GM12878 (cell line): Measurements from ENCODE around the gene ZNF451. TPM values are rescaled to one million over a fixed set of nuclear protein-coding genes. Genes with fewer than 3 reads are reported as not detected.

Experiments used
- BRCA1 ChIP-seq: IDR thresholded peaks from 2 replicates; pipeline ENCODE4 v1.6.1; 2011; ENCODE audit warnings: low read depth, low read length, improper control_type of control experiment
- CHD2 ChIP-seq: IDR thresholded peaks from 2 replicates; pipeline ENCODE4 v1.6.1; 2011; ENCODE audit warnings: low read depth, low read length, improper control_type of control experiment, borderline replicate concordance
- CHD4 ChIP-seq: fragments of 200-600 bp; sonication (generic); IDR thresholded peaks from 2 replicates; pipeline ENCODE4 v1.6.1; 2016; ENCODE audit warnings: mild to moderate bottlenecking
- CREM ChIP-seq: IDR thresholded peaks from 2 replicates; pipeline ENCODE4 v1.6.1; 2014; ENCODE audit warnings: antibody characterized with exemption, low read depth
- GATAD2B ChIP-seq: fragments of 450-650 bp; conservative IDR thresholded peaks from 2 replicates; pipeline ENCODE4 v1.6.1; 2017; ENCODE audit warnings: low read depth, mild to moderate bottlenecking, moderate library complexity
- HCFC1 ChIP-seq: fragments of 150-350 bp; IDR thresholded peaks from 2 replicates; pipeline ENCODE4 v1.6.1; 2014; ENCODE audit warnings: low read length
- HDGF ChIP-seq: fragments of 450-650 bp; IDR thresholded peaks from 2 replicates; pipeline ENCODE4 v1.6.1; 2016; ENCODE audit warnings: antibody characterized with exemption
- JUND ChIP-seq: IDR thresholded peaks from 2 replicates; pipeline ENCODE4 v1.6.1; 2012; ENCODE audit warnings: low read depth, mild to moderate bottlenecking, low read length, improper control_type of control experiment, moderate library complexity
- KLF5 ChIP-seq: fragments of 450-650 bp; IDR thresholded peaks from 2 replicates; pipeline ENCODE4 v1.6.1; 2014; ENCODE audit warnings: mild to moderate bottlenecking; ENCODE audit not compliant: partially characterized antibody
- MTA3 ChIP-seq: IDR thresholded peaks from 2 replicates; pipeline ENCODE4 v1.6.1; 2012; ENCODE audit warnings: low read length, inconsistent platforms, borderline replicate concordance
- NR2C1 ChIP-seq: fragments of 450-650 bp; IDR thresholded peaks from 2 replicates; pipeline ENCODE4 v1.6.1; 2017; ENCODE audit warnings: antibody characterized with exemption, mild to moderate bottlenecking, moderate library complexity
- NR2C2 ChIP-seq: IDR thresholded peaks from 2 replicates; pipeline ENCODE4 v1.6.1; 2011; ENCODE audit warnings: borderline replicate concordance, low read depth; ENCODE audit not compliant: control insufficient read depth, insufficient read length
- POLR2A ChIP-seq: IDR thresholded peaks from 2 replicates; pipeline ENCODE4 v1.6.1; 2011; ENCODE audit warnings: low read depth, mild to moderate bottlenecking, low read length
- RAD21 ChIP-seq: IDR thresholded peaks from 2 replicates; pipeline ENCODE4 v1.6.1; 2011; ENCODE audit warnings: mild to moderate bottlenecking, low read depth, low read length, moderate library complexity; ENCODE audit not compliant: insufficient read depth
- RAD51 ChIP-seq: fragments of 450-650 bp; IDR thresholded peaks from 2 replicates; pipeline ENCODE4 v1.6.1; 2016; ENCODE audit warnings: moderate library complexity, mild to moderate bottlenecking, inconsistent platforms
- SMARCA5 ChIP-seq: fragments of 450-650 bp; IDR thresholded peaks from 2 replicates; pipeline ENCODE4 v1.6.1; 2017; ENCODE audit warnings: mild to moderate bottlenecking
- TBL1XR1 ChIP-seq: IDR thresholded peaks from 2 replicates; pipeline ENCODE4 v1.6.1; 2012; ENCODE audit warnings: low read depth, low read length, improper control_type of control experiment
- TCF7 ChIP-seq: IDR thresholded peaks from 2 replicates; pipeline ENCODE4 v1.6.1; 2014; ENCODE audit warnings: antibody characterized with exemption, borderline replicate concordance
- WRNIP1 ChIP-seq: IDR thresholded peaks from 2 replicates; pipeline ENCODE4 v1.6.1; 2011; ENCODE audit warnings: low read depth, low read length, improper control_type of control experiment, borderline replicate concordance
- YBX1 ChIP-seq: fragments of 450-650 bp; IDR thresholded peaks from 2 replicates; pipeline ENCODE4 v1.6.1; 2016; ENCODE audit warnings: antibody characterized with exemption
- ZBED1 ChIP-seq: IDR thresholded peaks from 2 replicates; pipeline ENCODE4 v1.6.1; 2016; ENCODE audit warnings: borderline replicate concordance
- polyA plus RNA-seq, 11 experiments: library from polyadenylated mRNA; depleted of rRNA in 4 of 11; unstranded in 6 of 11; stranded (reverse) in 5 of 11; fragments of >200 nt; fragmentation: Nextera tagmentation in 4 of 11; fragmentation: Illumina TruSeq in 1 of 11; extraction: Ambion mirVana in 4 of 11; extraction: Trizol in 1 of 11; gene quantifications; 1 replicate in 1 of 11; 2 replicates in 10 of 11; pipeline versions ENCODE4 v1.2.1 to v1.2.3, GENCODE V29; 2011 to 2016; ENCODE audit warnings: inconsistent platforms in 2 of 11, missing spikeins in 2 of 11, low read depth in 1 of 11
- total RNA-seq, 4 experiments: library from RNA; depleted of rRNA in 3 of 4; stranded (reverse); fragments of >200 nt in 3 of 4; fragmentation: Illumina TruSeq in 1 of 4; extraction: Trizol in 1 of 4; gene quantifications; 2 replicates each; pipeline versions ENCODE4 v1.2.1 to v1.2.3, GENCODE V29; 2013 to 2021
- TF ChIP-seq, protein P1 (sequence below): fragments of 450-650 bp; IDR thresholded peaks from 2 replicates; pipeline ENCODE4 v1.6.1; 2017; ENCODE audit warnings: low read depth, mild to moderate bottlenecking, moderate library complexity
- TF ChIP-seq, protein P2 (sequence below): IDR thresholded peaks from 2 replicates; pipeline ENCODE4 v1.6.1; 2011; ENCODE audit warnings: mild to moderate bottlenecking, low read depth, low read length, moderate library complexity; ENCODE audit not compliant: insufficient replicate concordance
- TF ChIP-seq, protein P3 (sequence below): IDR thresholded peaks from 2 replicates; pipeline ENCODE4 v1.6.1; 2012; ENCODE audit warnings: low read depth, low read length, improper control_type of control experiment
- TF ChIP-seq, protein P4 (sequence below): IDR thresholded peaks from 2 replicates; pipeline ENCODE4 v1.6.1; 2011; ENCODE audit warnings: borderline replicate concordance, low read depth, mild to moderate bottlenecking, moderate library complexity, low read length; ENCODE audit not compliant: insufficient read depth, poor library complexity, severe bottlenecking
- TF ChIP-seq, protein P5 (sequence below): IDR thresholded peaks from 2 replicates; pipeline ENCODE4 v1.6.1; 2012; ENCODE audit warnings: low read length, inconsistent platforms

ZNF451 gene
- total and polyA plus RNA-seq, 10 of the 15 experiments (the other 5 are each of a cell fraction or from before 2014, with no cell fraction given), result 6.5 to 44.4 (median 23.8) TPM

DNA sequence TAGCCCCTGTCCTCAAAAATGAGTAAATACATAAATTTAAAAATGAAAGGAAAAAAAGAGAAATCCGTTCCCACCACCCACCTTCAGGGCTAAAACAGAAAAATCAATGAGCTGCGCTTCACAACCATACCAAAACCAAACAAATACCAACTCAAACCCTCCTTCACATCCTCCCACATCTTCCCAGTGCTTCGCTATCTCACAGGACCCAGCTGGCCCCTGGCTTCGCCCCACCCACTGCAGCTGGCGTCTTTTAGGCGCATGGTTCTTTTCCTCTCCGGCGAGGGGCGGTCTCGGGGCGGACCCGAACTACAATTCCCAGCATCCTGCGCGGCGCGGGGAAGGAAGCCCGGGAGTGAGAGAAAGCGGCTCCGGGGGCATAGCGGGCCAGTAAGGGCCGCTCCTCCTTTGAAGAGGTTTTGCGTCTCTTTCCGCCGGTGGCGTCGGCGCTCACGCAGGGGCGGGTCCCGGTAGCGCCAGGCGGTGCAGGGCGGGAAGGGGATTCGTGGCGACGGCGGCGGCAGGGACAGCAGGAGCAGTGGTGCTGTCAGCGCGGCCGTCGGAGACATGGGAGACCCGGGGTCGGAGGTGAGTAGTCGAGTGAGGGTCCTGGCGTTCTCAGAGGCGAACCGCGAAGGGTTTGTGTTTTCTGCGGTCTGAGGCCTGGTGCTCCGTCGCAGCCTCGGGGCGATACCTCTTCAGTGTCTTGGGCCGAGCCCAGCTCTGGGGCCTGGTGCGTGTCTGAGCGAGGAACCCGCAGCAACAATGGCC lies at the start of gene ZNF451 (continued):
- TF ChIP-seq RAD21 (no peak), CHD4 (no peak), NR2C2 (no peak), TCF7 (0 out of 2 replicates have a peak, but pooled peaks have one; percentile 48), BRCA1 (no peak), RAD51 (peak; percentile 76), HDGF (peak; percentile 99), TBL1XR1 (no peak), SMARCA5 (no peak), KLF5 (no peak), CREM (peak; percentile 77; the same call in 1 of the 2 replicates), WRNIP1 (no peak), CHD2 (peak; percentile 62; the same call in 1 of the 2 replicates), ZBED1 (no peak), GATAD2B (peak; percentile 40; the same call in 1 of the 2 replicates), JUND (no peak), POLR2A (peak; percentile 87), HCFC1 (peak; percentile 95), YBX1 (no peak), MTA3 (no peak), NR2C1 (peak; percentile 96)
- TF ChIP-seq, protein P1, sequence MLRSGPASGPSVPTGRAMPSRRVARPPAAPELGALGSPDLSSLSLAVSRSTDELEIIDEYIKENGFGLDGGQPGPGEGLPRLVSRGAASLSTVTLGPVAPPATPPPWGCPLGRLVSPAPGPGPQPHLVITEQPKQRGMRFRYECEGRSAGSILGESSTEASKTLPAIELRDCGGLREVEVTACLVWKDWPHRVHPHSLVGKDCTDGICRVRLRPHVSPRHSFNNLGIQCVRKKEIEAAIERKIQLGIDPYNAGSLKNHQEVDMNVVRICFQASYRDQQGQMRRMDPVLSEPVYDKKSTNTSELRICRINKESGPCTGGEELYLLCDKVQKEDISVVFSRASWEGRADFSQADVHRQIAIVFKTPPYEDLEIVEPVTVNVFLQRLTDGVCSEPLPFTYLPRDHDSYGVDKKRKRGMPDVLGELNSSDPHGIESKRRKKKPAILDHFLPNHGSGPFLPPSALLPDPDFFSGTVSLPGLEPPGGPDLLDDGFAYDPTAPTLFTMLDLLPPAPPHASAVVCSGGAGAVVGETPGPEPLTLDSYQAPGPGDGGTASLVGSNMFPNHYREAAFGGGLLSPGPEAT, result peak; percentile 85
- TF ChIP-seq, protein P2, sequence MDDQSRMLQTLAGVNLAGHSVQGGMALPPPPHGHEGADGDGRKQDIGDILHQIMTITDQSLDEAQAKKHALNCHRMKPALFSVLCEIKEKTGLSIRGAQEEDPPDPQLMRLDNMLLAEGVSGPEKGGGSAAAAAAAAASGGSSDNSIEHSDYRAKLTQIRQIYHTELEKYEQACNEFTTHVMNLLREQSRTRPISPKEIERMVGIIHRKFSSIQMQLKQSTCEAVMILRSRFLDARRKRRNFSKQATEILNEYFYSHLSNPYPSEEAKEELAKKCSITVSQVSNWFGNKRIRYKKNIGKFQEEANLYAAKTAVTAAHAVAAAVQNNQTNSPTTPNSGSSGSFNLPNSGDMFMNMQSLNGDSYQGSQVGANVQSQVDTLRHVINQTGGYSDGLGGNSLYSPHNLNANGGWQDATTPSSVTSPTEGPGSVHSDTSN, result peak; percentile 59
- TF ChIP-seq, protein P3, sequence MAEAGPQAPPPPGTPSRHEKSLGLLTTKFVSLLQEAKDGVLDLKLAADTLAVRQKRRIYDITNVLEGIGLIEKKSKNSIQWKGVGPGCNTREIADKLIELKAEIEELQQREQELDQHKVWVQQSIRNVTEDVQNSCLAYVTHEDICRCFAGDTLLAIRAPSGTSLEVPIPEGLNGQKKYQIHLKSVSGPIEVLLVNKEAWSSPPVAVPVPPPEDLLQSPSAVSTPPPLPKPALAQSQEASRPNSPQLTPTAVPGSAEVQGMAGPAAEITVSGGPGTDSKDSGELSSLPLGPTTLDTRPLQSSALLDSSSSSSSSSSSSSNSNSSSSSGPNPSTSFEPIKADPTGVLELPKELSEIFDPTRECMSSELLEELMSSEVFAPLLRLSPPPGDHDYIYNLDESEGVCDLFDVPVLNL, result no peak
- TF ChIP-seq, protein P4, sequence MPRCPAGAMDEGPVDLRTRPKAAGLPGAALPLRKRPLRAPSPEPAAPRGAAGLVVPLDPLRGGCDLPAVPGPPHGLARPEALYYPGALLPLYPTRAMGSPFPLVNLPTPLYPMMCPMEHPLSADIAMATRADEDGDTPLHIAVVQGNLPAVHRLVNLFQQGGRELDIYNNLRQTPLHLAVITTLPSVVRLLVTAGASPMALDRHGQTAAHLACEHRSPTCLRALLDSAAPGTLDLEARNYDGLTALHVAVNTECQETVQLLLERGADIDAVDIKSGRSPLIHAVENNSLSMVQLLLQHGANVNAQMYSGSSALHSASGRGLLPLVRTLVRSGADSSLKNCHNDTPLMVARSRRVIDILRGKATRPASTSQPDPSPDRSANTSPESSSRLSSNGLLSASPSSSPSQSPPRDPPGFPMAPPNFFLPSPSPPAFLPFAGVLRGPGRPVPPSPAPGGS, result no peak
- TF ChIP-seq, protein P5, sequence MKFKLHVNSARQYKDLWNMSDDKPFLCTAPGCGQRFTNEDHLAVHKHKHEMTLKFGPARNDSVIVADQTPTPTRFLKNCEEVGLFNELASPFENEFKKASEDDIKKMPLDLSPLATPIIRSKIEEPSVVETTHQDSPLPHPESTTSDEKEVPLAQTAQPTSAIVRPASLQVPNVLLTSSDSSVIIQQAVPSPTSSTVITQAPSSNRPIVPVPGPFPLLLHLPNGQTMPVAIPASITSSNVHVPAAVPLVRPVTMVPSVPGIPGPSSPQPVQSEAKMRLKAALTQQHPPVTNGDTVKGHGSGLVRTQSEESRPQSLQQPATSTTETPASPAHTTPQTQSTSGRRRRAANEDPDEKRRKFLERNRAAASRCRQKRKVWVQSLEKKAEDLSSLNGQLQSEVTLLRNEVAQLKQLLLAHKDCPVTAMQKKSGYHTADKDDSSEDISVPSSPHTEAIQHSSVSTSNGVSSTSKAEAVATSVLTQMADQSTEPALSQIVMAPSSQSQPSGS, result peak; percentile 19; the same call in 1 of the 2 replicates
